AG20443 (cell line): ENCODE data around the gene DUSP2.

Source experiments
- DNase-seq: peaks from one replicate; pipeline ENCODE4 v3.0.0; 2012; ENCODE audit warnings: low spot score, mixed read lengths

Gene DUSP2

DNA sequence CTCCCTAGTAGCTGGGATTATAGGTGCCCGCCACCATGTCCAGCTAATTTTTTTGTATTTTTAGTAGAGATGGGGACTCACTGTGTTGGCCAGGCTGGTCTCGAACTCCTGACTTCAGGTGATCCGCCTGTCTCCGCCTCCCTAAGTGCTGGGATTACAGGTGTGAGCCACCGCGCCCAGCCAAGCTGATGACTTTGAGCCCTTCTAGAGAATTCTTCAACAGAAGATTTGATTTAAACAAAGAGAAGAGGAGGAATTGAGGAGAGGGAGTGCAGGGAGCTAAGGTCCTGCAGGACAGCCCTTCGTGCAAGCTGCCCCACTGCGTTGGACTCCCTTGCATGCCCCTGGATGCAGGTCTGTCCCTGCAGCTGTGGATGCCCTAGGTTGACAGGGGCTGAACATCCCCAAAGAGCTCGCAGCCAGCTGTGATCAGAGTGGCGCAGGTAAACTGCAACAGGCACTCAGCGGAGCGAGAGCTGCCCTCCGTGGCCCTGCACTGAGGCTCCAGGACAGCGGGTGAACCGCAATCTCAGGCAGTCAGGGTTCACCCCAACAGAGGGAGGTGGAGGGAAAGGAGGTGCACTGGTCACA is 42.5 kb downstream of the DUSP2 start:
- no peak for DNase-seq

GRCh38 chr2:96100893-96101304 is 44.3 kb downstream of the DUSP2 start:
- no peak for DNase-seq

GRCh38 chr2:96099861-96100798 is 45.1 kb downstream of the DUSP2 start:
- peak; percentile 7 for DNase-seq

- DNase-seq, result peak; percentile 5
Observed at GRCh38 chr2:96098900-96099590, 46.2 kb downstream of the DUSP2 start.

GRCh38 chr2:96097951-96098823 is 47.1 kb downstream of the DUSP2 start:
- DNase-seq, result peak; percentile 4

DNA sequence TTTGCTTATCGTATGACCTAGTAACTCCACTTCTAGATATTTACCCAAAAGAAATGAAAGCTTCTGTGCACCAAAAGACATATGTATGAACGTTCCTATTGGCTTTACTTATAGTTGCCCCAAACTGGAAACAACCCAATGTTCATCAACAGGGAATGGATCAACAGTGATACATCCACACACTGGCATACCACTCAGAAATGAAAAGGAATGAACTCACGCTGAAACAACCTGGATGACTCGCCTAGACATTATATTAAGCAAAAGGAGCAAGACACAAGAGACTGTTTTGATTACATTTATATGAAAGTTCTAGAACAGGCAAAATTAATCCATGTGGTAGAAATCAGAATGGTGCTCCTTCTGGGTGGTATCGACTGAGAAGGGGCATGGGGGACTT is 47.8 kb downstream of the DUSP2 start:
- DNase-seq, result no peak

DNA sequence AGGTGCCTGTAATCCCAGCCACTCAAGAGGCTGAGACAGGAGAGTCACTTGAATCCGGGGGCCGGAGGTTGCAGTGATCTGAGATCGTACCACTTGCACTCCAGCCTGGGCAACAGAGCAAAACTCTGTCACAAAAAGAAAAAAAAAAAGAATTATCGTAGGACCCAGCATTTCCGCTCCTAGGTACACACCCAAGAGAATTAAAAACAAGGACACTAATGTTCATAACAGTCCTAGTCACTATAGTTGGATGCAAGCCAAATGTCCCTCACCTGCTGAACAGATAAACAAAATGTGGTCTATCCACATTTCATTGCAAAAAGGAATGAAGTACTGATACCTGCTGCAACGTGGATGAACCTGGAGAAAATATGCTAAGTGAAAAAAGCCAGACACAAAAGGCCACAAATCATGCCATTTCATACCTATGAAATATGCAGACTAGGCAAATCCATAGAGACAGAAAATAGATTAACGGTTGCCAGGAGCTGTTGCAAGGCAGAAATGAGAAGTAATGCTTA is 50.1 kb downstream of the DUSP2 start:
- no peak for DNase-seq

GRCh38 chr2:96093528-96093927 is 51.7 kb downstream of the DUSP2 start:
- peak; percentile 1 for DNase-seq
